ENCODE data around the gene MYPOP. TPM values are rescaled to one million over a fixed set of nuclear protein-coding genes. Genes with fewer than 3 reads are reported as not detected.

The MYPOP gene
- total and polyA plus RNA-seq, 2 of the 13 experiments (the other 11 are each of a cell fraction or from before 2014, with no cell fraction given), result 2.3 to 2.7 TPM

DNA sequence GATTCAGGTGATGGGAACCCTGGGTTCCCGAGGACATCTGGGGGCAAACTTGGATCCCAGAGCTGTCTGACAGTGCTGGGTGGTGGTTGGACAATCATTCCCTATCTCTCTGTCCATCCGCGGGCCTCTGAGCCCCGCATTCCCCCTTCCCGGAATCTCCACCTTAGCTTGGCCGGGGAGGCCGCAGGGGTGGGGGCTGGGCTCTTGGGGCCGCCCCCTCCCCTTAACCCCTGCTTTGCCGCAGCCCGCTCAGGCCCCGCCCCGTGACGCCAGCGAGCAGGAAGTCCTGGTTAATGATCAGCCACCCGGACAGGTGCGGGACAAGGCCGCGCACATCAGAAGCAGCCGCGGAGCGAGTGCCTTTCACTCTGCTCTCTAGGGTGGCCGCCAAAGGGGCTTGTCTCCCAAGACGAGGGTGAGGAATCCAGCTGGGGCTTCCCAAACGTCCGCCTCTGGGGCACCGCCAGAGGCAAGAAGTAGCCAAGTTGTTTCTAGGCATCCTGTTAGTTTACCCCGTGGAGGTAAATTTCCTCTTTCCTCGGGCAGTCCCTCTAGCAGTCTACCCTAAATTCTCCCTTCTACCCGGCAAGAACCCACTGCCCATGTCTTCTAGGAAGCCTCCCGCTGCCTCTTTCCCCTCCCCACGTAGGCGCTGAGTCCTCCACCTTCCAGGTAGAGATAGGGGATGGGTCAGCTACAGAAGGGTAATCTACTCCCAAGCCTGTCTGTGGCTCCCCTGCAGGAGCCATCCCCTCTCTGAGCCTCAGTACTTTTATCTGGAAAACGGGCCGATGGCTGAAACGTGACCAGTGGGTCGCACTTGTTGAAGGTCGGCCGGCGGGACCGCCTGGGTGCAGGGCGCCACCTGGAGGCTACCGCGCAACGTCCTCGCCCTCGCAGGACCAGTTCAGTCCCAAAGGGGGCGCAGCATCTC lies 19.5 kb downstream of the MYPOP start (continued):
- TF ChIP-seq NFYC (CRISPR knock-in tag; IDR thresholded peaks at IDR 0.05) (peak; percentile 21; the same call in 1 of the 2 replicates), SATB2 (CRISPR knock-in tag; IDR thresholded peaks at IDR 0.05) (no peak), HNRNPLL (IDR thresholded peaks at IDR 0.05; ENCODE audit: low read depth, low read length, poor library complexity, severe bottlenecking) (peak; percentile 53), ZNF205 (CRISPR knock-in tag; IDR thresholded peaks at IDR 0.05) (peak; percentile 71), ZNF879 (CRISPR knock-in tag; IDR thresholded peaks at IDR 0.05) (no peak), PAWR (CRISPR knock-in tag; IDR thresholded peaks at IDR 0.05; ENCODE audit: borderline replicate concordance) (no peak), ZSCAN20 (CRISPR knock-in tag; IDR thresholded peaks at IDR 0.05; ENCODE audit: borderline replicate concordance) (peak; percentile 63), ZC3H4 (CRISPR knock-in tag; IDR thresholded peaks at IDR 0.05; ENCODE audit: borderline replicate concordance) (no peak; the same call in 1 of the 2 replicates), ZFP36 (IDR thresholded peaks at IDR 0.05; ENCODE audit: borderline replicate concordance, low read depth, low read length, partially characterized antibody) (peak; percentile 8), TMF1 (CRISPR knock-in tag; IDR thresholded peaks at IDR 0.05; ENCODE audit: low read depth) (no peak), NONO (IDR thresholded peaks at IDR 0.05) (no peak), NONO (CRISPR knock-in tag; conservative IDR thresholded peaks at IDR 0.05) (peak; percentile 78), ZNF549 (CRISPR knock-in tag; IDR thresholded peaks at IDR 0.05) (no peak), RBFOX2 (IDR thresholded peaks at IDR 0.05; ENCODE audit: low read depth, low read length) (peak; percentile 92), ZNF543 (CRISPR knock-in tag; IDR thresholded peaks at IDR 0.05) (no peak; the same call in 1 of the 2 replicates), ZNF260 (CRISPR knock-in tag; IDR thresholded peaks at IDR 0.05; ENCODE audit: borderline replicate concordance, low read depth) (no peak), ONECUT2 (CRISPR knock-in tag; IDR thresholded peaks at IDR 0.05) (0 out of 2 replicates have a peak, but pooled peaks have one; percentile 4)
- TF ChIP-seq, protein P1, sequence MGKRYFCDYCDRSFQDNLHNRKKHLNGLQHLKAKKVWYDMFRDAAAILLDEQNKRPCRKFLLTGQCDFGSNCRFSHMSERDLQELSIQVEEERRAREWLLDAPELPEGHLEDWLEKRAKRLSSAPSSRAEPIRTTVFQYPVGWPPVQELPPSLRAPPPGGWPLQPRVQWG (CRISPR knock-in tag; IDR thresholded peaks at IDR 0.05; ENCODE audit: borderline replicate concordance, low read depth), result no peak
- TF ChIP-seq, protein P2, sequence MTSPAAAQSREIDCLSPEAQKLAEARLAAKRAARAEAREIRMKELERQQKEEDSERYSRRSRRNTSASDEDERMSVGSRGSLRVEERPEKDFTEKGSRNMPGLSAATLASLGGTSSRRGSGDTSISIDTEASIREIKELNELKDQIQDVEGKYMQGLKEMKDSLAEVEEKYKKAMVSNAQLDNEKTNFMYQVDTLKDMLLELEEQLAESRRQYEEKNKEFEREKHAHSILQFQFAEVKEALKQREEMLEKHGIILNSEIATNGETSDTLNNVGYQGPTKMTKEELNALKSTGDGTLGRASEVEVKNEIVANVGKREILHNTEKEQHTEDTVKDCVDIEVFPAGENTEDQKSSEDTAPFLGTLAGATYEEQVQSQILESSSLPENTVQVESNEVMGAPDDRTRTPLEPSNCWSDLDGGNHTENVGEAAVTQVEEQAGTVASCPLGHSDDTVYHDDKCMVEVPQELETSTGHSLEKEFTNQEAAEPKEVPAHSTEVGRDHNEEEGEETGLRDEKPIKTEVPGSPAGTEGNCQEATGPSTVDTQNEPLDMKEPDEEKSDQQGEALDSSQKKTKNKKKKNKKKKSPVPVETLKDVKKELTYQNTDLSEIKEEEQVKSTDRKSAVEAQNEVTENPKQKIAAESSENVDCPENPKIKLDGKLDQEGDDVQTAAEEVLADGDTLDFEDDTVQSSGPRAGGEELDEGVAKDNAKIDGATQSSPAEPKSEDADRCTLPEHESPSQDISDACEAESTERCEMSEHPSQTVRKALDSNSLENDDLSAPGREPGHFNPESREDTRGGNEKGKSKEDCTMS (CRISPR knock-in tag; conservative IDR thresholded peaks at IDR 0.05), result no peak
- TF ChIP-seq, protein P3, sequence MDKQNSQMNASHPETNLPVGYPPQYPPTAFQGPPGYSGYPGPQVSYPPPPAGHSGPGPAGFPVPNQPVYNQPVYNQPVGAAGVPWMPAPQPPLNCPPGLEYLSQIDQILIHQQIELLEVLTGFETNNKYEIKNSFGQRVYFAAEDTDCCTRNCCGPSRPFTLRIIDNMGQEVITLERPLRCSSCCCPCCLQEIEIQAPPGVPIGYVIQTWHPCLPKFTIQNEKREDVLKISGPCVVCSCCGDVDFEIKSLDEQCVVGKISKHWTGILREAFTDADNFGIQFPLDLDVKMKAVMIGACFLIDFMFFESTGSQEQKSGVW (CRISPR knock-in tag; IDR thresholded peaks at IDR 0.05; ENCODE audit: borderline replicate concordance), result 0 out of 2 replicates have a peak, but pooled peaks have one; percentile 19
- TF ChIP-seq, protein P4, sequence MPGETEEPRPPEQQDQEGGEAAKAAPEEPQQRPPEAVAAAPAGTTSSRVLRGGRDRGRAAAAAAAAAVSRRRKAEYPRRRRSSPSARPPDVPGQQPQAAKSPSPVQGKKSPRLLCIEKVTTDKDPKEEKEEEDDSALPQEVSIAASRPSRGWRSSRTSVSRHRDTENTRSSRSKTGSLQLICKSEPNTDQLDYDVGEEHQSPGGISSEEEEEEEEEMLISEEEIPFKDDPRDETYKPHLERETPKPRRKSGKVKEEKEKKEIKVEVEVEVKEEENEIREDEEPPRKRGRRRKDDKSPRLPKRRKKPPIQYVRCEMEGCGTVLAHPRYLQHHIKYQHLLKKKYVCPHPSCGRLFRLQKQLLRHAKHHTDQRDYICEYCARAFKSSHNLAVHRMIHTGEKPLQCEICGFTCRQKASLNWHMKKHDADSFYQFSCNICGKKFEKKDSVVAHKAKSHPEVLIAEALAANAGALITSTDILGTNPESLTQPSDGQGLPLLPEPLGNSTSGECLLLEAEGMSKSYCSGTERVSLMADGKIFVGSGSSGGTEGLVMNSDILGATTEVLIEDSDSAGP (CRISPR knock-in tag; IDR thresholded peaks at IDR 0.05; ENCODE audit: borderline replicate concordance), result peak; percentile 33
- TF ChIP-seq, protein P5, sequence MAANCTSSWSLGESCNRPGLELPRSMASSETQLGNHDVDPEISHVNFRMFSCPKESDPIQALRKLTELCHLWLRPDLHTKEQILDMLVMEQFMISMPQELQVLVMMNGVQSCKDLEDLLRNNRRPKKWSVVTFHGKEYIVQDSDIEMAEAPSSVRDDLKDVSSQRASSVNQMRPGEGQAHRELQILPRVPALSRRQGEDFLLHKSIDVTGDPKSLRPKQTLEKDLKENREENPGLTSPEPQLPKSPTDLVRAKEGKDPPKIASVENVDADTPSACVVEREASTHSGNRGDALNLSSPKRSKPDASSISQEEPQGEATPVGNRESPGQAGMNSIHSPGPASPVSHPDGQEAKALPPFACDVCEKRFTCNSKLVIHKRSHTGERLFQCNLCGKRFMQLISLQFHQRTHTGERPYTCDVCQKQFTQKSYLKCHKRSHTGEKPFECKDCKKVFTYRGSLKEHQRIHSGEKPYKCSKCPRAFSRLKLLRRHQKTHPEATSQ (CRISPR knock-in tag; IDR thresholded peaks at IDR 0.05; ENCODE audit: borderline replicate concordance), result peak; percentile 50; the same call in 1 of the 2 replicates
